NCI-H774 (cell line): Measurements from ENCODE around the gene KRTAP10-10.
"Not testable (repeated sequence)": the region's sequence is repeated elsewhere in the genome, so short reads cannot be mapped to it uniquely, and the experiment has no call there.

Experiments
- DNase-seq: peaks from one replicate; lab custom pipeline; 2025; lab: John Stamatoyannopoulos, UW

KRTAP10-10 gene

DNA sequence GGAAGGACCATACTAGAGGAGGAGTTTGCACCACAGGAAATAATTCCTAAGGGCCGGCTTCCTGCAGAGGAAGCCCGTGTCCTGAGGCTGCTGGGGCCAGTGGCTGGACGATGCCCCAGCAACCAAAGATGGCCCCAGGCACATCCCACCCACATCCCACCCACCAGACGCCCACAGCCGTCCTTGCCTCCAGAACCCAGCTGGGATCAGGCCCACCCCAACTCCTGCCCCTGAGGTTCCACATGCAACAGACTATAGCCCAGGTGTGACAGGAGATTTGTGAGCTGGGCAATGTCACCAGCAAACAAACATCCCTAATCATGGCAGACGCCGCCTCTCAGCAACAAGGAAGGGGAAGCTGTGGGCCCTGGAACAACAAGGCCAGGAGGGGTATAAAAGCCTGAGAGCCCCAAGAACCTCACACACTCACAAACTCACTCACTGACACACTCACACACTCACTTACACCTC is 10.4 kb upstream of the KRTAP10-10 start, which contains the start of gene KRTAP10-9:
KRTAP10-9 (plus strand) TSS at position 421 of the 471 bp plus-strand sequence. CDS start 79 bp downstream, outside the sequence.
- no peak for DNase-seq

- not testable (repeated sequence) for DNase-seq
Measured at GRCh38 chr21:44627181-44627822, 9.9 kb upstream of the KRTAP10-10 start.

DNA sequence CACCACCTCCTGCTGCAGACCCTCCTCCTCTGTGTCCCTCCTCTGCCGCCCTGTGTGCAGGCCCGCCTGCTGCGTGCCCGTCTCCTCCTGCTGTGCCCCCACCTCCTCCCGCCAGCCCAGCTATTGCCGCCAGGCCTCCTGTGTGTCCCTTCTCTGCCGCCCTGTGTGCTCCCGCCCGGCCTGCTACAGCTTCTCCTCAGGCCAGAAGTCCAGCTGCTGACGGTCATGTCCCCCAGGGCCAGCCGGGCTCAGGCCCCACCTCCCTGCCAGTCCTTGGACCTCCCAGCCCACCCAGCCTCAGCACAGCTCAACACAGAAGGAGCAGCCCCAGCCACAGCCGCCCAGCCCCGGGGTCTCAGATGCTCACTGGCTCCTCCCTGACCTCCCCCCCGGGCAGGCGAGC is 9.3 kb upstream of the KRTAP10-10 start:
- not testable (repeated sequence) for DNase-seq

DNA sequence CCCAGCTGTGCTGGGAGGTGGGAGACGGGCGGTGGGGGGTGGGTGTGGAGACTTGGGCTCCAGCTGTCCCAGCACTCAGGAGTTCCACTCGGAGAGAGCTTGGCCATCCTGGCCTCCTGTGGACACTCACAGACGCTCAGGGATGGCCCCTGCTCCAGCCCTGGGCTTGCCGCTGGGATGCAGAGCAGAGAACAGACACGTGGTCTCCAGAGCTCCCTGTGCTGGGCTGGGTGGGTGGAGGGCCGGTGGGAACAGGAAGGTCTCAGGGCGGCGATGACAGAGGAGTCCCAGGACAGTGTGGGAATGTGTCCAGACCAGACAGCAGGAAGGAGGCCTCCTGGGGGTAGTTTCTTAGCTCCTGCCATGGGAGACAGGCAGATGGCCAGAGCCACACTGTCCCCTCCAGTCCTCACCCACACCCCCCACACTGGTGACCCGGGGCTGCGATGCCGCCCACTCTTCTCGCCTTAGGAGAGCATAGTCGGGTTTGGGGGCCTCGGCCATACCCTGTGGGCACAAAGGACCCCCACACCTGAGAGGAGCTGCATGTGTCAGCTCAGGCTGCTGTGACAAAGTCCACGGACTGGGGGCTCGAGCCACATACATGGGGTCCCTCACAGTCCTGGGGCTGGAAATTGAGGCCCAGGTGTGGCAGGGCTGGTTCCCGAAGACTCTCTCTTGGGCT is 8.3 kb upstream of the KRTAP10-10 start:
- no peak for DNase-seq

DNA sequence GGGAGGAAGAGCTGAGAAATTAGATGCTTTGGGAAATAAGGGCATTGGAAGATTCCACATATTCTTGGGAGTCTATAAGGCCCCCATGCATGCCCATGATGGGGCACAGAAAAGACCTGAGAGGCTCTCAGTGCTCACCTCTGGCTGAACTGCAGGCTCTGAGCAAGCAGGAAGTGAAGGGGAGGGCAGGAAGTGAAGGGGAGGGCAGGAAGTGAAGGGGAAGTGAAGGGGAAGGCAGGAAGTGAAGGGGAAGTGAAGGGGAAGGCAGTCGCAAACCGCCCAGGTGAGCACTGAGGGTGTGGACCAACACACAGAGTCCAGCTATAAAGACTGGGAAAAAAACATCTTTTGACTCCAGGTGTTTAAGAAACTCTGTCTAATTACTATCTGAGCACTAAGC is 6.7 kb upstream of the KRTAP10-10 start:
- no peak for DNase-seq

DNA sequence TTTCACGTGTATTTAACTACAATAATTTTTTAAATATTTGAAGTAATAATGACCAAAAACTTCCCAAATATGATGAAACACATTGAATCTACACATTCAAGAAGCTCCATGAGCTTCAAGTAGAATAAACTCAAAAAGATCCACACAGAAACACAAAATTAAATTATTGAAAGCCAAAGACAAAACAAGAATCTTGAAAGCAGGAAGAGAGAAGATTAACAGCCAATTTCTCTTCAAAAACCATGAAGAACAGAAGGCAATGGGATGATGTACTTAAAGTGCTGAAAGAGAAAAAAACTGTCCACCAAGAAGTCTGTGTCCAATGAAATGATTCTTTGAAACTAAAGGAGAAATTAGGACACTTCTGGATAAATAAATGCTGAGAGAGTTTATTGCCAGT is 5.1 kb upstream of the KRTAP10-10 start:
- no peak for DNase-seq

GRCh38 chr21:44636209-44637017 is 743 bp upstream of the KRTAP10-10 start:
- no peak for DNase-seq

- not testable (repeated sequence) for DNase-seq
Measured at GRCh38 chr21:44637851-44638348, 744 bp downstream of the KRTAP10-10 start.

DNA sequence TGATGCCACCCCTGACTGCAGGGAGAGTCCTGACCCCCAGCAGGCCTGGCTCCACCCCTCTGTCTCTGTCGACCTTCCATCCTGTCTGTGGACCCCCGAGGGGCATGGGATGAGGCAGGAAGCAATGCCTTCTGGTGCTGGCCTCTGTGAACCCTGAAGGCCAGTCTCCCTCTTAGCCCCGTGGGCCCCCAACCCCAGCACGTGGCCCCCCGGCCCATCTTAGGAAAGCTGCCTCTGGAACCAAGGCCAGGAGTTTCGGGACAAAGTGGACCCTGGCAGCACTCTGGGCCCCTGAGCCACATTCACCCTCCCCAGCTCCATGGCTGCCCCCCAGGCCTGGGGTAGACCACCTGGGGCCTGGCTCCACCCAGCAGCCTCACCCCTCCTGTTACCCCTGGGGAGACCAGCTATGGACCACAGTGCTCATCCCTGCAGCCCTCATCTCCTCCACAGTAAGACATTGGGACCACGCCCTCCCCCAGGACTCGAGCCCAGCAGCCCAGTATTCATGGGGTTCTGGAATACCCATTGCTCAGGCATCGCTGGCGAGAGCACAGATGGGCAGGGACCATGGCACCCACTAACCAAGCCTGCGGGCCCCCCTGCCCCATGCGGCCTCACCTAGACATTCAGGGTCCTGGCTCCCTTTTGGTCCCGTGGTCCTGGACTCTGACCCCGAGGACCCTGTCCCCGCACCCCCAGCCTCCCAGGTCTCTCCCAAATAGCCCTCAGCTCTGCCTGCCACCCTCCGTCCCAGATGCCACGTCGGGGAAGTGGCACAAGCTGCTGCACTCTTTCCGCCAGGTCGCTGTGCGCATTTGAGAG is 1.6 kb downstream of the KRTAP10-10 start:
- DNase-seq = not testable (repeated sequence)

DNA sequence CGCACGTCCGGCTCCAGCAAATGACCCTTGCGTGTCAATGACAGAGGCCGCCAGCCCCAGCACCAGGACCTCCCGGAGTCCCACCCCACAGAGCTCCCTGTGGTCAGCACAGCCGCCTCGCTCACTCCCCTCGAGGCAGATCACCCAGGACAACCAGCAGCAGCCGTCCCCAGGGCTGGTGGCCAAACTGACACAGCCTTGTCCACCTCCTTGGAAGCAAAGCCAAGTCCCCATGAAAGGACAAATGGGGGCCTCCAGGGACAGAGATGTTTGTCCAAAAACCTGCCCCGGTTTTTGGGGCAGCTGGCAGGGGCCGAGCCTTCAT is 2.1 kb downstream of the KRTAP10-10 start:
- DNase-seq = no peak

- no peak for DNase-seq
Measured at GRCh38 chr21:44640761-44641160, 3.6 kb downstream of the KRTAP10-10 start.

DNA sequence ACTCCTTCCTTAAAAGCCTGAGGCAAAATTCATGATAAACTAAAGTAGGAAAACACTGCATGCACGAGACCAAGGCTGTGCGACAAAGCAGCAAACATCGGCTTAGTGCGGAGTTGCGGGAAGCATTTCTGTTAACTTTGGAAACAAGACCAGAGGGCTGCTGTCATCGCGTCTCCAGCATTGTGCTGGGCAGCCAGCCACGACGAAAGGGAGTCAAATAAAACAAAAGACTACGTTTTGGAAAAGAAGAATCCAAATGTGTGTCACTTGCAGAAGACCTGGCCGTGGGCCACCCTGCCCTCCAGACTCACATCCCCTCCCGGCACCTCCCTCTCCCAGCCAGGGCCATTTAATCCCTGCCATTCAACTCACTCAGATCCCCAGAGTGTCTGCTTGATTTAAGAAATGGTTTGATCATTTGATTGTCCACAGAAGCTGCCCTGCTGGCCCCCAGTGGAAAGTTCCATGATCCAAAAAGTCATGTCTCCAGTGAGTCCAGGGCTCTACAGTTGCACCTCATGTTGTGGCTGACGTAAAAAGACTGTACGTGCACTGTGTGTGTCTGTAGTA is 6.7 kb downstream of the KRTAP10-10 start:
- no peak for DNase-seq

GRCh38 chr21:44644878-44645277 is 7.7 kb downstream of the KRTAP10-10 start:
- no peak for DNase-seq

DNA sequence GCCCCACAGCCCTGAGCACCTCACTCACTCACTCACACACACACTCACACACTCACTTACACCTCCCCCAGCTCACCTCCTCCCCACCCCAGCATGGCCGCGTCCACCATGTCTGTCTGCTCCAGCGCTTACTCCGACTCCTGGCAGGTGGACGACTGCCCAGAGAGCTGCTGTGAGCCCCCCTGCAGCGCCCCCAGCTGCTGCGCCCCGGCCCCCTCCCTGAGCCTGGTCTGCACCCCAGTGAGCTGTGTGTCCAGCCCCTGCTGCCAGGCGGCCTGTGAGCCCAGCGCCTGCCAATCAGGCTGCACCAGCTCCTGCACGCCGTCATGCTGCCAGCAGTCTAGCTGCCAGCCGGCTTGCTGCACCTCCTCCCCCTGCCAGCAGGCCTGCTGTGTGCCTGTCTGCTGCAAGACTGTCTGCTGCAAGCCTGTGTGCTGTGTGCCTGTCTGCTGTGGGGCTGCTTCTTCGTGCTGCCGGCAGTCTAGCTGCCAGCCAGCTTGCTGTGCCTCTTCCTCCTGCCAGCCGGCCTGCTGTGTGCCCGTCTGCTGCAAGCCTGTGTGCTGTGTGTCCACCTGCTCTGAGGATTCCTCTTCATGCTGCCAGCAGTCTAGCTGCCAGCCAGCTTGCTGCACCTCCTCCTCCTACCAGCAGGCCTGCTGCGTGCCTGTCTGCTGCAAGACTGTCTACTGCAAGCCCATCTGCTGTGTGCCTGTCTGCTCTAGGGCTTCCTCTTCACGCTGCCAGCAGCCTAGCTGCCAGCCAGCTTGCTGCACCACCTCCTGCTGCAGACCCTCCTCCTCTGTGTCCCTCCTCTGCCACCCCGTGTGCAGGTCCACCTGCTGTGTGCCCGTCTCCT is 9.4 kb downstream of the KRTAP10-10 start, which contains the start of gene KRTAP10-11:
KRTAP10-11 (plus strand) TSS at position 49 of the 856 bp plus-strand sequence; CDS start at position 94, 45 bp downstream.
- not testable (repeated sequence) for DNase-seq

DNA sequence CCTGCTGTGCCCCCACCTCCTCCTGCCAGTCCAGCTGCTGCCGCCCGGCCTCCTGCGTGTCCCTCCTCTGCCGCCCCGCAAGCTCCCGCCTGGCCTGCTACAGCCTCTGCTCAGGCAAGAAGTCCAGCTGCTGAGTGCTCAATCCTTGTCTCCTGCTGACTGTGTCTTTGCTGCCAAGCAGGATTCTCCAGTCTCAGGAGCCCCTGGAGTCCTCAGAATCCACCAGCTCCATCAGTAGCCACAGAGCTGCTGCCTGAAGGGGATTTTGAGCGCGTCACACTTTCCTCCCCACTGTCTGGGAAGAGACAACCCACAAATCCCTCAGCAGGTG is 10.0 kb downstream of the KRTAP10-10 start:
- DNase-seq = no peak

GRCh38 chr21:44648557-44649311 is 11.6 kb downstream of the KRTAP10-10 start:
- DNase-seq = no peak

DNA sequence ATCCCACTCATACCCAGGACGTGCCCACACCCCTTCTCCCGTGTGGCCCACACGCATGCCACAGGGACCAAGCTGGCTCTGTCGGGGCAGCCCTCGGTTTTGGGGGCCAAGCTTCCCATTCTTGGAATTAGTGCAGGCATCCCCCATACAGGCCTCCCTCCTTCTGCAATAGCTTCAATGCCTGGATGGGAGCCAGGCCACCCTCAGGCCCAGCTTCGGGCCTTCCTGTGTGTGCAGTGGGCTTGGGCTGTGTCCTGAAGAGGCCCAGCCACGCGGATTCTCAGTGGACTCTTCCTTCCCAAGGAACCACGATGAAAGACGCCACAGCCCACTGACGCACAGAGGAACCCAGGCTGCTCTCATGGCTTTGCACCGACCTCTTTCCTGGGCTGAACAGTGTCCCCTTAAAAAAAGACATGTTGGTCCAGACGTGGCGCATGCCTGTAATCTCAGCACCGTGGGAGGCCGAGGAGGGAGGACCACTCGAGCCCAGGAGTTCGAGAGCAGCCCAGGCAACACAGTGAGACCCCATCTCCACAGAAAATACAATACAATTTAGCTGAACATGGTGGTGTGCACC is 12.5 kb downstream of the KRTAP10-10 start:
- no peak for DNase-seq

DNA sequence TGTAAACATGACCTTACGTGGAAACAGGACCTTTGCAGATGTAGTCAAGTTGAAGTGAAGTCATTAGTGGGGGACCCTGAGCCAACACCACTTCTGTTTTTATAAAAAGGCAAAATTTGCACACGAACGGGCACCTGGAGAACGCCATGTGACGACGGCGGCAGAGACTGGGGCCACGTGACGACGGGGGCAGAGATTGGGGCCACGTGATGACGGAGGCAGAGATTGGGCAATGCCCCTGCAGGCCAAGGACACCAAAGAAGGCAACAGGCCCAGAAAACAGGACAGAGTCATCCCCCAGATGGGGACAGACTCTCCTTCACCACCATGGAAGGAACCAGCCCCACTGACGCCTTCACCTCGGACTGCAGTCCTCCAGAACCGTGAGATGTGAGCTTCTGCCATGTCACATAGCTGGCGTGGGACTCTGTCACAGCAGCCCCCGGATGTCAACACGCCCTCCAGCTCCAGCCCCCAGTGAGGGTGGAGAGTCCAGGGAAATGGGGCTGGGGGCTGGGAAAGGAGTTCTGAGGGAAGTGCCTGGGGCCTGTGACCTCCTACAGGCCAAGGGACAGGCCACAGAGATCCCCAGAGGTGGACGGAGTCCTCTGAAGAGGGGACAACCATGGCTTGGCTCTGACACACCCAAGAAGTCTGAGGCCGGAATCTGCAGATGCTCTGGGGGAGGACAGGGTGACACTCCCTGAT is 13.3 kb downstream of the KRTAP10-10 start:
- DNase-seq = no peak
